Measurements from ENCODE around the gene NYAP1. TPM values are rescaled to one million over a fixed set of nuclear protein-coding genes. Genes with fewer than 3 reads are reported as not detected.
"Not testable (repeated sequence)": the region's sequence is repeated elsewhere in the genome, so short reads cannot be mapped to it uniquely, and the experiment has no call there.

NYAP1 gene
- polyA plus RNA-seq, 4 donors: 1.8 to 3.7 (median 2.5) TPM

GRCh38 chr7:100481466-100481865 is 2.3 kb upstream of the NYAP1 start:
- DNase-seq (ENCODE audit: low read depth in 4 of 4, low spot score in 2 of 4): no peak

DNA sequence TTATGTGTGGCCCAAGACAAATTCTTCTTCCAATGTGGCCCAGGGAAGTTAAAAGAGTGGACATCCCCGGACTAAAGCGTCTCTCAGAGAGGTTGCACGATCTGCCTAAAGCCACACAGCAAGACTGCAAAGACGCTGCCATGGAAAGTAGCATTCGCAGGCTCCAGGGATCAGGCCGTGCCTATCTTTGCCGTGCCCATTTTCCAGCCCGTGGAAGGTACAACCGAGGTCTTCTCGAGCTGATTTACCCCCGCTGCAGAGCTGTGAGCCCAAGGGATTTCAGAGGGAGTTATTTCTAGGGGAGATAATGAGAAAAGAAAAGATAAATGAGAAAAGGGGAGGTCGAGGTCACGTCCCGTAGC is 1.0 kb upstream of the NYAP1 start:
- no peak for DNase-seq (ENCODE audit: low read depth in 4 of 4, low spot score in 2 of 4)

DNA sequence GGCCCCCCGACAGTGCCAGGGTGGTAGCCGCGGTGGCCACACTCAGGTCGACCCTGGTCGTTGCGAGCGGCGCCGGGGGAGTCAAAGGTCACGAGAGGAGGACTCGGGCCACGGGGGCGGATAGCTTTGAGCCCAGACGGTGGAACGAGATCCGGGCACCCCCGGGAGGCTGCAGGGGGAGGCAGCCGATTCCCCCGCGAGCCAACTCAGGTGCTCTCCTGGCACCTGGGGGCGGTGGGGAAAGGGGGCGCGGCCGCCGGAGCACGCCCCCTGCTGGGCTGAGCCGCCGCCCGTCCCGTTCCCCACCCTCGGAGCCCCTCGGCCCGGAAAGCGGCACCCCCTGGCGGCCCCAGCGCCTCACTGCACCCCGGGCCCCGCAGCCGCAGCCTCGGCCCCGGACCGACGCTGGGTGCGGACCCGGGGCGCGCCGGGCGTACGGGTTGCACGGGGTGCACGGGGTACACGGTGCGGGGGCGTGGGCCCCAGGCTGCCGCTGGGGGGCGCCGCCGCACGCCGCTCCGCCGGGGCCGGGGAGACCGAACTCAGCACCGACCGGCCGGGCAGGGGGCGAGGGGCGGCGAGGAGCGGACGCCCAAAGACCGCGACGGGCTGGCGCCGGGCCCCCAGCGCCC is 521 bp upstream of the NYAP1 start:
- DNase-seq (ENCODE audit: low read depth in 4 of 4, low spot score in 2 of 4): no peak

DNA sequence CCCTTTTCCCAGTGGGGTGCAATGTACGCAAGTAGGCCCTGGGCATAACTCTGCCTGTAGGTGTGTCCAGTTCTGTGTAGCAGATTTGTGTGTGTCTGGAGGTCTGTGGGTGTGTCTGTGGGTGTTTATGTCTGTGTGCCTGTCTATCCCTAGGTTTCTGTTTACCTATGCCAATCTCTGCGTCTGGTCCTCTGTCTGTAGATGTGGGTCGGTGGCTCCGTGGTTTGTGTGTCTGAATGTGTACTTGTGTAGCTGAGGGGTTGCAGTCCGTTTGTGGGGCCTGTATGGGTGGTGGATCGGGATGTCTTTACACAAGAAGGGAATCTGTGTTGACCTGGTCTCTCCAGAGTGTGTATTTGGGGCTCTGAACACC is 932 bp downstream of the NYAP1 start:
- no peak for DNase-seq (ENCODE audit: low read depth in 4 of 4, low spot score in 2 of 4)

DNA sequence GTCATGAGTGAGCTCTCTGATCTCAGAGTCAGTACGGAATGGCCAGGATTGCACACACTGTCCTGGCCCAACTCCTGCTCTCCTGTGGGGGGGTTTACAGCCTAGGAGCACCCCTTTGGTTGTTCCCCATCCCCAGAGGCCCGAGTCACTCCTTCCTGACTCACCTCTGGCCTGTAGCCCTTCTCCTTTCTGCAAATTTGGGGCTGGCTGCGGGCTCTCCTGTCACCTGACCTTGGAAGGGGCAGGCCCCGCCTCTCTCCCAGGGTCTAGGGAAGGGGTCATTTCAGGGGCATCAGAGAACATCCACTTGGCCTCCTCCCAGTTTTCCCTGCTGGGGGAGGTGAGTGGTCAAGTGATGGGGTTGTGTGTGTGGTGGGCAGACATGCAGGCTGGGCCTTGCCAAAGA is 1.7 kb downstream of the NYAP1 start:
- no peak for DNase-seq (ENCODE audit: low read depth in 4 of 4, low spot score in 2 of 4)

DNA sequence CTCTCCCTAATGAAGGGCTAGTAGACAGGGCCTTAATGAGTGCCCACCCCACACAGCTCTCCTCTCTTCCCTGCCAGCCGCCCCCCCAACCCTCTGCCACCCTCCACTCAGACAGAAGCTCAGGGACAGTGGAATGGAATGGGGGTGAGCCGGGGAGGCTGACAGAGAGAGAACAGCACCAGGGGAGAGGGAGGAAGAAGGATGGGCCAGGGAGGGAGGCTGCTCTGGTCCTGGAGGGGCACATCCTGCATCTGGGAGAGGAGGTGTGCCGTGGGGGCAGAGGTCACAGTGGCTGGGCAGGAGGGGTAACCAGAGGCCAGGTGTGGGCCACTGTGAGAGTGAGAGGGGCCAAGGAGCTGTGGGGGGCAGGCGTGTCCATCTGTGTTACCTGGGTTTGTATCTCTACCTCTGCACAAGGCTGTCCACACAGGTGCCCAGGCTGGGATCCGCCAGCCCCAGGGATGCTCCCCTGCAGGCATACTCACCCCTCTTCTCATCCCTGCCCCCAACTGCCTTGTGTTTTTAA is 2.4 kb downstream of the NYAP1 start:
- no peak for DNase-seq (ENCODE audit: low read depth in 4 of 4, low spot score in 2 of 4)

GRCh38 chr7:100486753-100487446 is 3.2 kb downstream of the NYAP1 start:
- DNase-seq (ENCODE audit: low read depth in 4 of 4, low spot score in 2 of 4): no peak

DNA sequence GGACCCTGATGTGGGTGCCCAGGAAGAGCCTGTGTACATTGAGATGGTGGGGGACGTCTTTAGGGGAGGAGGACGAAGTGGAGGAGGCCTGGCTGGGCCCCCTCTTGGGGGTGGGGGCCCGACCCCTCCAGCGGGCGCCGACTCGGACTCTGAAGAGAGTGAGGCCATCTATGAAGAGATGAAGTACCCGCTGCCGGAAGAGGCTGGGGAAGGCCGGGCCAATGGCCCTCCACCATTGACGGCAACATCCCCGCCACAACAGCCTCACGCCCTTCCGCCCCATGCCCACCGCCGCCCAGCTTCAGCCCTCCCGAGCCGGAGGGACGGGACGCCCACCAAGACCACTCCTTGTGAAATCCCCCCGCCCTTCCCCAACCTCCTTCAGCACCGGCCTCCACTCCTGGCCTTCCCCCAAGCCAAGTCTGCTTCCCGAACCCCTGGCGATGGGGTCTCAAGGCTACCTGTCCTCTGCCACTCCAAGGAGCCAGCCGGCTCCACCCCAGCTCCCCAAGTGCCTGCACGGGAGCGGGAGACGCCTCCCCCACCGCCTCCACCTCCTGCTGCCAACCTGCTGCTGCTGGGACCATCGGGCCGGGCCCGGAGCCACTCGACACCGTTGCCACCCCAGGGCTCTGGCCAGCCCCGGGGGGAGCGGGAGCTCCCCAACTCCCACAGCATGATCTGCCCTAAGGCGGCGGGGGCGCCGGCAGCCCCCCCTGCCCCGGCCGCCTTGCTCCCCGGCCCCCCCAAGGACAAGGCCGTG is 4.8 kb downstream of the NYAP1 start:
- DNase-seq (ENCODE audit: low read depth in 4 of 4, low spot score in 2 of 4): no peak

DNA sequence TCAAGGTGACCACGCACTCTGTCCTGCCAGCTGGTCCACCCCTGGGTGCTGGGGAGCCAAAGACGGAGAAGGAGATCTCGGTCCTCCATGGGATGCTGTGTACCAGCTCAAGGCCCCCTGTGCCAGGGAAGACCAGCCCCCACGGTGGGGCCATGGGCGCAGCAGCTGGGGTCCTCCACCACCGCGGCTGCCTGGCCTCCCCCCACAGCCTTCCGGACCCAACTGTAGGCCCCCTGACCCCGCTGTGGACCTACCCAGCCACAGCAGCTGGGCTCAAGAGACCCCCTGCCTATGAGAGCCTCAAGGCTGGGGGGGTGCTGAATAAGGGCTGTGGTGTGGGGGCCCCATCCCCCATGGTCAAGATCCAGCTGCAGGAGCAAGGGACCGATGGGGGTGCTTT is 5.4 kb downstream of the NYAP1 start:
- no peak for DNase-seq (ENCODE audit: low read depth in 4 of 4, low spot score in 2 of 4)

DNA sequence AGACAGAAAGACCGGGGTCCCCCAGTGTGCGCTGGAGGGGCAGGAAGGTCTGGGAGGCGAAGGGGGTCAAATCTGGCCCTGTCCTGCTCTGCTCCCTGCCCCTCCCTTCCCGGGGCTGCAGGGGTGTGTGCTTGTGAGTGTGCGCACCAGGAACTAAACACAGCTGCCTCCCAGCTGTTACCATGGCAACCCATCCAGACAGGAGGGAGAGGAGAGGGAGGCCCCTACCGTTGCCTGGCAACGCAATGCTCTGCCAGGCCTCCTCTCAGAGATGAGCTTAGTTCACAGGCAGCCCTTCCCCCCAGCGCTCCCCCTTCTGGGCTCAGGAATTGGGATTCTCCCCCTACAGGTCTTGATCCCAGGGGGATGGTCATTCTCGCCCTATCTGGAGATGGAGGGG is 6.1 kb downstream of the NYAP1 start:
- DNase-seq (ENCODE audit: low read depth in 4 of 4, low spot score in 2 of 4): peak in 3 of 4 donors; percentile 80 to 92 (median 87)

DNA sequence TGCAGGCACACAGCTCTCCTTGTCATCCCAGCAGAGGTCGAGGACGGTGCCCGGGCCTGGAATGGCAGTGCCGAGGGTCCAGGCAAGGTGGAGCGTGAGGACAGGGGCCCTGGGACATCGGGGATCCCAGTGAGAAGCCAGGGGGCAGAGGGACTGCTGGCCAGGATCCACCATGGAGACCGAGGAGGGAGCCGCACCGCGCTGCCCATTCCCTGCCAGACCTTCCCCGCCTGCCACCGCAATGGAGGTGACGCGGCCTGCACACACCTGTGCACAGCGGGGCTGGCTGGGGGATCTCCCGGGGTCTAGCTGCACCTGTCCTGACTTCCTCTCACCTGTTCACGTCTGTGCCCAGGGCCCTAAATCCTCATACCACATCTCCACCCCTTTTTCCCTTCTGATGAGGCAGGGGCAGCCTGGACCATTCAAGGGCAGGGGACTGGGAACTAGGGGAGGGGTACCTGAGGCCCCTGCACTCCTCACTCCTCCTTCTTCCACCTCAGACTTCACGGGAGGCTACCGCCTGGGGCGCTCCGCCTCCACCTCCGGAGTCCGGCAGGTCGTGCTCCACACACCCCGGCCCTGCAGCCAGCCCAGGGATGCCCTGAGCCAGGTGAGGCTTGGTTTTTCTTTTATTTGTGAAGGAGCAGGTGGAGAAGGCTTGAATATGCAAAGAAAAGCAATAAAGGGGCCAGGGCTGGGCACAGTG is 6.9 kb downstream of the NYAP1 start:
- DNase-seq (ENCODE audit: low read depth in 4 of 4, low spot score in 2 of 4): no peak

DNA sequence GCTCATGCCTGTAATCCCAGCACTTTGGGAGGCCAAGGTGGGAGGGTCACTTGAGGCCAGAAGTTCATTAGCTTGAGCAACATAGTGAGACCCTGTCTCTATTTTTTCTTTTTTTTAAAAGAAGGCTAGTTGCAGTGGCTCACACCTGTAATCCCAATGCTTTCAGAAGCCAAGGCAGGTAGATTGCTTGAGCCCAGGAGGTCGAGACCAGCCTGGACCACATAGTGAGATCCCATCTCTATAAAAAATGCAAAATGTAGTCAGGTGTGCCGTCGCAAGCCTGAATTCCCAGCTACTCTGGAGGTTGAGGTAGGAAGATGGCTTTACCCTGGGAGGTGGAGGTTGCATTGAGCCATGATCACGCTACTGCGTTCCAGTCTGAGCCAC is 7.5 kb downstream of the NYAP1 start:
- DNase-seq (ENCODE audit: low read depth in 4 of 4, low spot score in 2 of 4): no peak

GRCh38 chr7:100492738-100493475 is 9.2 kb downstream of the NYAP1 start:
- no peak for DNase-seq (ENCODE audit: low read depth in 4 of 4, low spot score in 2 of 4)

GRCh38 chr7:100493476-100494264 is 9.9 kb downstream of the NYAP1 start:
- no peak for DNase-seq (ENCODE audit: low read depth in 4 of 4, low spot score in 2 of 4)

GRCh38 chr7:100496509-100496908 is 12.8 kb downstream of the NYAP1 start:
- DNase-seq (ENCODE audit: low read depth in 4 of 4, low spot score in 2 of 4): no peak

DNA sequence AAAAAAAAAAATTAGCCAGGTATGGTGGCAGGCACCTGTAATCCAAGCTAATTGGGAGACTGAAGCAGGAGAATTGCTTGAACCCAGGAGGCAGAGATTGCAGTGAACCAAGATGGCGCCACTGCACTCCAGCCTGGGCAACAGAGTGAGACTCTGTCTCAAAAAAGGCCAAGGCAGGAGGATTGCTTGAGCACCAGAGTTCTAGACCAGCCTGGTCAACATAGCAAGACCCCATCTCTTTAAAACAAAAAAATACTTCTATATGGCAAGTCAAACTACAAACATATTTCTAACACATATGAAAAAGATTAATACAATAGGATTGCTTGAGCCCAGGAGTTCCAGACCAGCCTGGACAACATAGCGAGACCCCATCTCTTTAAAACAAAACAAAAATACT is 17.0 kb downstream of the NYAP1 start:
- DNase-seq (ENCODE audit: low read depth in 4 of 4, low spot score in 2 of 4): not testable (repeated sequence)

DNA sequence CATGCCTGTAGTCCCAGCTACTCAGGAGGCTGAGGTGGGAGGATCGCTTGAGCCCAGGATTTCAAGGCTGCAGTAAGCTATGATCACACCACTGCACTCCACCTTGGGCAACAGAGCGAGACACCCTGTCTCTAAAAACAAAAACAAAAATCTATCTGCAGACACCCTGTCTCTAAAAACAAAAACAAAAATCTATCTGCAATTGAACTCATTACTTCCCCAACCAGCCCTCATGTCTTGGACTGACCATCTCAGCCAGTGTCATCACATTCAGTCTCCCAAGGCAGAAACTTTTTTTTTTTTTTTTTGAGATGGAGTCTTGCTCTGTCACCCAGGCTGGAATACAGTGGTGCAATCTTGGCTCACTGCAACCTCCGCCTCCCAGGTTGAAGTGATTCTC is 20.3 kb downstream of the NYAP1 start:
- DNase-seq (ENCODE audit: low read depth in 4 of 4, low spot score in 2 of 4): not testable (repeated sequence)

- DNase-seq (ENCODE audit: low read depth in 4 of 4, low spot score in 2 of 4): no peak
Observed at GRCh38 chr7:100504887-100505611, 21.3 kb downstream of the NYAP1 start.

DNA sequence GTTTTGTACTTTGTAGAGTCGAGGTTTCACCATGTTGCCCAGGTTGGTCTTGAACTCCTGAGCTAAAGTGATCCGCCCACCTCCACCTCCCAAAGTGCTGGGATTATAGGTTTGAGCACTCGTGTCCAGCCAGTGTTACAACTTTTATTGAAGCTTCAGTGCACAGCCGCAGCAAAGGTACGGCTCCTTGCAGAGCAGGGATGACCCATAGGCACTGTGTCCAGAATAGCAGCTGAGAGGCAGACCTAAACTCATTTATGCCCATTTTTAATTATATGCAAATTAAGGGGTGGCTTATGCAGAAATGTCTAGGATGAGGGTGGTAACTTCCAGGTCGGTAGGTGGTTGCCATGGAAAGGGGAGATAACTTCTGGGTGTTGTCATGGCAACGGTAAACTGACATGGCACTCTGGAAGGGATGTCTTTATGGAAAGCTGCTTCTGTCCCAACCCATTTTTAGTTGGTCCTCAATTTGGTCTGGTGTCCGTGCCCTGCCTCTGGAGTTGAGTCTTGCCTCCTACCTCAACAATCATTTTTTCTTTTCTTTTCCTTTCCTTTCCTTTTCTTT is 22.7 kb downstream of the NYAP1 start:
- no peak for DNase-seq (ENCODE audit: low read depth in 4 of 4, low spot score in 2 of 4)
